Fibroblast of peridontal ligament (primary cell): ENCODE measurements around the gene SUCO.
A peak's percentile ranks its signal among the peaks of the same experiment; 100 is the strongest.
"Not testable (repeated sequence)": the region's sequence is repeated elsewhere in the genome, so short reads cannot be mapped to it uniquely, and the experiment has no call there.

Experiments
- DNase-seq: peaks from one replicate; pipeline ENCODE4 v3.0.0-alpha.2; 2010; ENCODE audit errors: extremely low read depth

Gene SUCO

GRCh38 chr1:172532700-172533512 lies at the start of gene SUCO:
SUCO (plus strand) TSS chr1:172533150; CDS start chr1:172533436, 286 bp downstream.
- peak; percentile 98 for DNase-seq

- DNase-seq: no peak
These were observed 49.5 kb upstream of the SUCO start for GRCh38 chr1:172483448-172483847.

GRCh38 chr1:172484252-172484651 lies 48.7 kb upstream of the SUCO start:
- no peak for DNase-seq

- DNase-seq: no peak
These were observed 47.3 kb upstream of the SUCO start for GRCh38 chr1:172485626-172486025.

GRCh38 chr1:172486805-172487454 lies 46.0 kb upstream of the SUCO start:
- DNase-seq: no peak

- no peak for DNase-seq
These were observed 45.4 kb upstream of the SUCO start for GRCh38 chr1:172487550-172487949.

GRCh38 chr1:172488393-172488792 lies 44.6 kb upstream of the SUCO start:
- no peak for DNase-seq

- peak; percentile 11 for DNase-seq
These were observed 43.1 kb upstream of the SUCO start for GRCh38 chr1:172489847-172490246.

- DNase-seq: no peak
These were observed 40.5 kb upstream of the SUCO start for GRCh38 chr1:172492421-172492820.

GRCh38 chr1:172494166-172494565 lies 38.8 kb upstream of the SUCO start:
- DNase-seq: no peak

- DNase-seq: not testable (repeated sequence)
These were observed 36.8 kb upstream of the SUCO start for GRCh38 chr1:172496127-172496526.

GRCh38 chr1:172496678-172497077 lies 36.3 kb upstream of the SUCO start:
- no peak for DNase-seq

GRCh38 chr1:172497230-172497629 lies 35.7 kb upstream of the SUCO start:
- peak; percentile 16 for DNase-seq

- DNase-seq: no peak
These were observed 34.1 kb upstream of the SUCO start for GRCh38 chr1:172498857-172499256.

- no peak for DNase-seq
These were observed 33.3 kb upstream of the SUCO start for GRCh38 chr1:172499636-172500141.

GRCh38 chr1:172500207-172500606 lies 32.7 kb upstream of the SUCO start:
- no peak for DNase-seq

GRCh38 chr1:172507741-172508140 lies 25.2 kb upstream of the SUCO start:
- DNase-seq: no peak

- DNase-seq: no peak
These were observed 22.5 kb upstream of the SUCO start for GRCh38 chr1:172510479-172510878.

GRCh38 chr1:172512591-172512990 lies 20.4 kb upstream of the SUCO start:
- DNase-seq: no peak

GRCh38 chr1:172513479-172513878 lies 19.5 kb upstream of the SUCO start:
- DNase-seq: no peak

GRCh38 chr1:172514108-172514507 lies 18.8 kb upstream of the SUCO start:
- no peak for DNase-seq

- DNase-seq: no peak
These were observed 17.5 kb upstream of the SUCO start for GRCh38 chr1:172515436-172515835.

- DNase-seq: no peak
These were observed 17.0 kb upstream of the SUCO start for GRCh38 chr1:172515927-172516326.
